ENCODE data around the gene EDC3.
A peak's percentile ranks its signal among the peaks of the same experiment; 100 is the strongest.

Gene EDC3

DNA sequence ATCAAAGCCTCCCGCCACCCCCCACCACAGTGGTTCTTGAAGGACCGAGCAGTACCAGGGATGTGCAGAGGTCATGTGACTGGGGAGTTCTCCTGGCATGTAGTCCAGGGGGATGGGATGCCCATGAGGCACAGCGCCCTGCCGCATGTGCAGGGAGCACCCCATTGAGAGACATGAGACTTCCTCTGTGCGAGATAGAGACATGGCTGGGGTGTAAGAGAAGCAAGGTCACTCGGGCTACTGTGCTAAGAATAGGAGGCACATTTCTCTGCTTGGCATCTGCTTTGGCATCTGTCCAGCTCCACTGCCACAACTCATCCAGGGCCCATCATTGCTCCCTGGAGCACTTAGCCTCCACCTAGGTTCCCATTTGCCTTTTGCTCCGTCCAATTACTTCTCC, 31.9 kb upstream of the EDC3 start:
- Histone ChIP-seq H3K36me3 (ENCODE audit: control insufficient read depth, insufficient read depth, low read length) (no peaks in the 10 kb centered on the region), H3K27me3 (ENCODE audit: control insufficient read depth, insufficient read depth, low read length, poor library complexity, severe bottlenecking) (peaks cover 57% of the 10 kb centered on the region), H3K4me3 (ENCODE audit: insufficient read depth, low read depth, low read length) (no peak overlapping the region), H3K27ac (ENCODE audit: insufficient read depth, low read depth, low read length, poor library complexity, severe bottlenecking) (no peak overlapping the region), H3K4me1 (ENCODE audit: control insufficient read depth, insufficient read depth, low read length) (no peaks in the 10 kb centered on the region), H3K9me3 (ENCODE audit: control insufficient read depth, low read length) (no peaks in the 10 kb centered on the region)
- 91 to 95% methylated on average over 7 of the region's 7 CpGs for whole genome bisulfite sequencing, 2 experiments

DNA sequence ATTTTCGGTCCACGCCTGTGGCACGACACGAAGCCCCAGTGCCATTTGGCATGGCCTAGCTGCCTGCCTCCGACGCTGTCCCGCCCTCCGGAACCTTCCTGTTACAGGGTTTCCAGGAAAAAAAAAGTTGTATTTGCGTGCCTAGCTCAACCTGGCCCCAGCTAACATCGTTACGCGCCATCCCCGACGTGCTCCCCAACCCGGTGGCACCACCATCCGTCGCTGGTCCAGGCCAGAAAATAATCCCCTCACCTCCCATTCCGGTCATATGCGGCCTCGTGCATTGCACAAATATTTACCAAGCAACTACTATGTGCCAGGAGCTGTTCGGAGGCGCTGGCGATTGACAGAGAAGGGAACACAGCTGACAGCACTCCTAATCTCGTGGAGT, 30.9 kb upstream of the EDC3 start:
- no peak overlapping the region for H3K27ac ChIP-seq (ENCODE audit: insufficient read depth, low read depth, low read length, poor library complexity, severe bottlenecking)
- no peak overlapping the region for H3K4me3 ChIP-seq (ENCODE audit: insufficient read depth, low read depth, low read length)
- H3K9me3 ChIP-seq (ENCODE audit: control insufficient read depth, low read length): no peaks in the 10 kb centered on the region
- WGBS, 2 experiments: 80 to 82% methylated on average over 24 of the region's 24 CpGs
- H3K4me1 ChIP-seq (ENCODE audit: control insufficient read depth, insufficient read depth, low read length): no peaks in the 10 kb centered on the region
- peaks cover 54% of the 10 kb centered on the region for H3K27me3 ChIP-seq (ENCODE audit: control insufficient read depth, insufficient read depth, low read length, poor library complexity, severe bottlenecking)
- H3K36me3 ChIP-seq (ENCODE audit: control insufficient read depth, insufficient read depth, low read length): no peaks in the 10 kb centered on the region

- Histone ChIP-seq H3K4me3 (ENCODE audit: insufficient read depth, low read depth, low read length) (peak overlapping the region; percentile 43), H3K27me3 (ENCODE audit: control insufficient read depth, insufficient read depth, low read length, poor library complexity, severe bottlenecking) (peaks cover 50% of the 10 kb centered on the region), H3K4me1 (ENCODE audit: control insufficient read depth, insufficient read depth, low read length) (no peaks in the 10 kb centered on the region), H3K27ac (ENCODE audit: insufficient read depth, low read depth, low read length, poor library complexity, severe bottlenecking) (no peak overlapping the region), H3K36me3 (ENCODE audit: control insufficient read depth, insufficient read depth, low read length) (no peaks in the 10 kb centered on the region), H3K9me3 (ENCODE audit: control insufficient read depth, low read length) (no peaks in the 10 kb centered on the region)
- WGBS, 2 experiments: 4% methylated on average over 86 of the region's 86 CpGs
These were observed 30.3 kb upstream of the EDC3 start for GRCh38 chr15:74725845-74726773.

DNA sequence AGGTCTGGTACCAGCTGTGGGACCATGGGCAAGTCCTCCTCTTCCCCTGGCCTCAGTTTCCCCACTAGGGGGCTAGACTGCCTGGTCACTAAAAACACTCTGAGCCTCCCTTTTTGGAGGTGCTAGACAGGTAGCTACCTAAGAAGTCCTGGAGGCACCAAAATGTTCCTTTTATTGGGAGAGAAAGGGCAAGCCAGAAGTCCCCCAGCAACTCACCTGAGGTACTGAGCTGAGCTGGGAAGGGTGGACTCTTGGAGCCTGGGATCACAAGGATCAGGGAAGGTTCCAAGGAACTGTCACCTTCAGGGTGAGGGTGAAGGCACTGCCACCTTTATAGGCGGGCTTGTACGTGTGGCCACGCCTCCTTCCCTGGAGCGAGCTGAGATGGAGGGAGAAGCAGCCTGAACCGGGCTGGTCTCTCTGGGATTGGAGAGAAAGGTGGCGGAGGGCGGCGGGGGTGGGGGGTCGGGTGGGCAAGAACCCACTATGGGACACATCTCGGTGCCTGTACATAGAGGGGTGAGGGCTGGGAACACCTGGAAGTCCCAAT, 29.5 kb upstream of the EDC3 start, which contains the start of gene CYP1A1:
Gene CYP1A1 (minus strand): TSS at position 304 of the 550 bp plus-strand sequence. CDS start 2,431 bp downstream, outside the sequence.
- H3K4me1 ChIP-seq (ENCODE audit: control insufficient read depth, insufficient read depth, low read length): no peaks in the 10 kb centered on the region
- H3K27me3 ChIP-seq (ENCODE audit: control insufficient read depth, insufficient read depth, low read length, poor library complexity, severe bottlenecking): peaks cover 42% of the 10 kb centered on the region
- H3K36me3 ChIP-seq (ENCODE audit: control insufficient read depth, insufficient read depth, low read length): no peaks in the 10 kb centered on the region
- H3K27ac ChIP-seq (ENCODE audit: insufficient read depth, low read depth, low read length, poor library complexity, severe bottlenecking): no peak within 1 kb of the TSS
- 4 to 5% methylated on average over 7 to 9 of the region's 10 CpGs for WGBS, 2 experiments
- H3K4me3 ChIP-seq (ENCODE audit: insufficient read depth, low read depth, low read length): peak within 1 kb of the TSS; percentile 43
- H3K9me3 ChIP-seq (ENCODE audit: control insufficient read depth, low read length): no peaks in the 10 kb centered on the region

DNA sequence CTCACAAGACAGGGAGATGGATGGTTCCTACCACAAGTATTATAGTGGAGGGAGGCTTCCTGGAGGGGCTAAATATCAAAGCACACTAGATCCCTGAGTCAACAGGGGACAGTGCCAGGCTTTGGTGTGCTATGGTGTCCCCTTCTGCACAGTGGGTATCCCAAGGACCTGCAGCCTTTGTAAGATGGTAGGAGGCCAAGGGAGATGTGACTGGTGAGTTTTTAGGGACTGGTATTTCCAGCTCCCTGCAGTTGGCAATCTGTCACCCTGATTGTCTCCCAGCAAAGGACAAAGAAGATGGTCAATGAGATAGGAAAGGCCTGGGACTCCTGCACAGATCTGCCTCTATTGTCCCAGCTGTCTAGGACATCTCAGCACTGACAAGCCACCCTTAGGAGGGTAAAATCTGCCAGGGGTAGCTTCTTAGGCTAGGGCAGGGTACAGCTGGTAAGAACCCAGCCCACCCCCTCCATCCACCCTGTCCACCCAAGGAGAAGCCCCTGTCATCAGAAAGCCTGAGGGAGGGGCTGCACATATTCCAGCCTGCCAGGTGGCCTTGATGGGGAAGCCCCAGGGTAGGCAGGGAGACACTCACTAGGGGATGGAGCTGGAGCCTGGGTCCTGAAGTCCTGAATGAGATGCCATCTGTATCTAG, 28.9 kb upstream of the EDC3 start:
- H3K4me1 ChIP-seq (ENCODE audit: control insufficient read depth, insufficient read depth, low read length): no peaks in the 10 kb centered on the region
- H3K27me3 ChIP-seq (ENCODE audit: control insufficient read depth, insufficient read depth, low read length, poor library complexity, severe bottlenecking): peaks cover 37% of the 10 kb centered on the region
- no peaks in the 10 kb centered on the region for H3K36me3 ChIP-seq (ENCODE audit: control insufficient read depth, insufficient read depth, low read length)
- no peak overlapping the region for H3K27ac ChIP-seq (ENCODE audit: insufficient read depth, low read depth, low read length, poor library complexity, severe bottlenecking)
- no peak overlapping the region for H3K4me3 ChIP-seq (ENCODE audit: insufficient read depth, low read depth, low read length)
- H3K9me3 ChIP-seq (ENCODE audit: control insufficient read depth, low read length): no peaks in the 10 kb centered on the region

GRCh38 chr15:74723754-74724334, 28.0 kb upstream of the EDC3 start:
- H3K36me3 ChIP-seq (ENCODE audit: control insufficient read depth, insufficient read depth, low read length): no peaks in the 10 kb centered on the region
- peaks cover 37% of the 10 kb centered on the region for H3K27me3 ChIP-seq (ENCODE audit: control insufficient read depth, insufficient read depth, low read length, poor library complexity, severe bottlenecking)
- H3K4me3 ChIP-seq (ENCODE audit: insufficient read depth, low read depth, low read length): no peak overlapping the region
- no peak overlapping the region for H3K27ac ChIP-seq (ENCODE audit: insufficient read depth, low read depth, low read length, poor library complexity, severe bottlenecking)
- no peaks in the 10 kb centered on the region for H3K4me1 ChIP-seq (ENCODE audit: control insufficient read depth, insufficient read depth, low read length)
- no peaks in the 10 kb centered on the region for H3K9me3 ChIP-seq (ENCODE audit: control insufficient read depth, low read length)
- WGBS, 2 experiments: 92 to 95% methylated on average over 1 of the region's 1 CpG

DNA sequence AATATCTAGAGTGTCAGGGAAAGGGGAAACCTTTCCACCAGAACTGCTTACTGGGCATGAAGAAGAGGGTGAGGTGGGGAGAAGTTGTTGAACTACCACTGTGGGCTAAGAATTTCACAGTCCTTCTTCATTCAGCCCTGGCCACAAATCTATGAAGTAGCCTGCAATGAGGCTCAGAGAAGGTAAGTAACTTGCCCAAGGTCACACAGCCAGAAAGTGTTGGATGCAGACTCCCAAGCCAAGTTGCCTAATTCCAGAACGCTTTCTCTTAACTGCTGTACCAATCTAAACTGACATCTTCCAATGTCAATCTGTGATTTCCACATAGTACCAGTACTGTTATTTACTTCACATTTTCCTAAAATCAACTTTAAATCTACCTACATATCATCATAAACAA, 27.4 kb upstream of the EDC3 start:
- Histone ChIP-seq H3K9me3 (ENCODE audit: control insufficient read depth, low read length) (no peaks in the 10 kb centered on the region), H3K4me3 (ENCODE audit: insufficient read depth, low read depth, low read length) (no peak overlapping the region), H3K27me3 (ENCODE audit: control insufficient read depth, insufficient read depth, low read length, poor library complexity, severe bottlenecking) (peaks cover 37% of the 10 kb centered on the region), H3K27ac (ENCODE audit: insufficient read depth, low read depth, low read length, poor library complexity, severe bottlenecking) (no peak overlapping the region), H3K36me3 (ENCODE audit: control insufficient read depth, insufficient read depth, low read length) (no peaks in the 10 kb centered on the region), H3K4me1 (ENCODE audit: control insufficient read depth, insufficient read depth, low read length) (no peaks in the 10 kb centered on the region)
- WGBS, 2 experiments: 87 to 96% methylated on average over 1 of the region's 1 CpG

DNA sequence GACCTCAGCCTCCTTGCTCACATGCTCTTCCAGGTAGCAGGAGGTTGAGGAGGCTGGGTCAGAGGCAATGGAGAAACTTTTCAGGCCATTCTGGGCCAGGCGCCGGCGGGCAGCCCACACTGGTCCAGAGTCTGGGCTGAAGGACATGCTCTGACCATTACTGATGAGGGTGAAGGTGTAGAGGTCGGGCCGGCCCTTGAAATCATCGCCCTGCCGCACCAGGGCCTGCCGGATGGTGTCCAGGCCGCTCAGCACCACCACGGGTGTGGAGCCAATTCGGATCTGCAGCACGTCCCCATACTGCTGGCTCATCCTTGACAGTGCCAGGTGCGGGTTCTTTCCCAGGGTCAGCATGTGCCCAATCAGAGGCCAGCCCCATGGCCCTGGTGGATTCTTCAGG, 26.8 kb upstream of the EDC3 start:
- Histone ChIP-seq H3K27ac (ENCODE audit: insufficient read depth, low read depth, low read length, poor library complexity, severe bottlenecking) (no peak overlapping the region), H3K4me1 (ENCODE audit: control insufficient read depth, insufficient read depth, low read length) (no peaks in the 10 kb centered on the region), H3K9me3 (ENCODE audit: control insufficient read depth, low read length) (no peaks in the 10 kb centered on the region), H3K36me3 (ENCODE audit: control insufficient read depth, insufficient read depth, low read length) (no peaks in the 10 kb centered on the region), H3K27me3 (ENCODE audit: control insufficient read depth, insufficient read depth, low read length, poor library complexity, severe bottlenecking) (peaks cover 33% of the 10 kb centered on the region), H3K4me3 (ENCODE audit: insufficient read depth, low read depth, low read length) (no peak overlapping the region)
- WGBS, 2 experiments: 93 to 96% methylated on average over 13 of the region's 13 CpGs

DNA sequence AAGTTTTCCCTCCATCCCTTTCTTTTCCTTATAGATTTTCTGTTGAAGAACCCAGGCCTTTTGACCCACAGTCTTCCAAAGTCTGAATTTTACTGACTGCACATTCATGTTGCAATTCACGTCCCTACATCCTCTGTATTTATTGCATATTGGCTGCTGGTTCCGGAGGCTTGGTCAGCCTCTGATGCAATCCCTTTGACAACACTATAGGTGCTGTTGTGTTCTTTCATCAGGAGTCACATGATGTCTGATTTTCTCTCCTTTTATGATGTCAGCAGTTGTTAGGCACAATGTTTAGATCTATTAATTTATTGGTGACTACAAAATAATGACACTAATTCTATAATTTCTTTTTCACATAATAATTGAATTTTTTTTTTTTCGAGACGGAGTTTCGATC, 20.8 kb upstream of the EDC3 start:
- Histone ChIP-seq H3K4me1 (ENCODE audit: control insufficient read depth, insufficient read depth, low read length) (no peaks in the 10 kb centered on the region), H3K27ac (ENCODE audit: insufficient read depth, low read depth, low read length, poor library complexity, severe bottlenecking) (no peak overlapping the region), H3K9me3 (ENCODE audit: control insufficient read depth, low read length) (no peaks in the 10 kb centered on the region), H3K27me3 (ENCODE audit: control insufficient read depth, insufficient read depth, low read length, poor library complexity, severe bottlenecking) (no peaks in the 10 kb centered on the region), H3K36me3 (ENCODE audit: control insufficient read depth, insufficient read depth, low read length) (no peaks in the 10 kb centered on the region), H3K4me3 (ENCODE audit: insufficient read depth, low read depth, low read length) (no peak overlapping the region)
- 88 to 96% methylated on average over 5 of the region's 5 CpGs for WGBS, 2 experiments

DNA sequence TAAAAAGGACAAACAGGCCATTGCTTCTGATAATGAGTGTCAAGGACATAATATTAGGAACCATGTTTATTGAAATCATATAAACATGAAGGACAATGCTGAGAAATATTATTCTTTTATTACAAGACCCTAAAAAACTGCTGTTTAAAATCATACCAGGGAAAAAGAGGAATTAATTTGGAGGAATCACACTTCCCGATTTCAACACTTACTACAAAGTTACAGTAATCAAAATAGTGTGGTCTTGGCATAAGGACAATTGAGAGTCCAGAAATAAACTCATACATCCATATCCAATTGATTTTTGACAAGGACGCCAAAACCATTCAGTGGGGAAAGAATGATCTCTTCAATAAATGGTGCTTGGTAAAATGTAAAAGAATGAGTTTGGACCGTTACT, 16.5 kb upstream of the EDC3 start:
- no peaks in the 10 kb centered on the region for H3K4me1 ChIP-seq (ENCODE audit: control insufficient read depth, insufficient read depth, low read length)
- WGBS, 2 experiments: 79% methylated on average over 2 of the region's 3 CpGs; no CpG with 5 or more reads in 1 of the 2 experiments
- no peak overlapping the region for H3K27ac ChIP-seq (ENCODE audit: insufficient read depth, low read depth, low read length, poor library complexity, severe bottlenecking)
- no peaks in the 10 kb centered on the region for H3K9me3 ChIP-seq (ENCODE audit: control insufficient read depth, low read length)
- no peaks in the 10 kb centered on the region for H3K36me3 ChIP-seq (ENCODE audit: control insufficient read depth, insufficient read depth, low read length)
- no peak overlapping the region for H3K4me3 ChIP-seq (ENCODE audit: insufficient read depth, low read depth, low read length)
- peaks cover 8% of the 10 kb centered on the region for H3K27me3 ChIP-seq (ENCODE audit: control insufficient read depth, insufficient read depth, low read length, poor library complexity, severe bottlenecking)

Measured in ectodermal cell (in vitro differentiated cells).